CD4-positive, alpha-beta T cell treated with Interleukin-2 at 100 ng/mL for 4 hours (primary cell): ENCODE results near the gene SLC4A7.
"Not testable (repeated sequence)": the region's sequence is repeated elsewhere in the genome, so short reads cannot be mapped to it uniquely, and the experiment has no call there.

Experiments
- DNase-seq: peaks from one replicate; pipeline ENCODE4 v3.0.0-alpha.2; 2020; ENCODE audit warnings: low spot score

Gene SLC4A7

GRCh38 chr3:27484015-27484844, at the start of gene SLC4A7:
Gene SLC4A7, minus strand, starts transcription at chr3:27484384. Its CDS starts 258 bp downstream, at chr3:27484126.
- DNase-seq, result peak; percentile 98

GRCh38 chr3:27533261-27533607, 49.0 kb upstream of the SLC4A7 start:
- DNase-seq, result no peak

- DNase-seq, result no peak
Observed at GRCh38 chr3:27532426-27533260, 48.5 kb upstream of the SLC4A7 start.

- DNase-seq, result not testable (repeated sequence)
Observed at GRCh38 chr3:27531193-27531751, 47.1 kb upstream of the SLC4A7 start.

- DNase-seq, result no peak
Observed at GRCh38 chr3:27528791-27529190, 44.6 kb upstream of the SLC4A7 start.

GRCh38 chr3:27526614-27527315, 42.6 kb upstream of the SLC4A7 start:
- no peak for DNase-seq

- no peak for DNase-seq
Observed at GRCh38 chr3:27521872-27522265, 37.7 kb upstream of the SLC4A7 start.

GRCh38 chr3:27521179-27521871, 37.1 kb upstream of the SLC4A7 start:
- DNase-seq, result peak; percentile 12

- no peak for DNase-seq
Observed at GRCh38 chr3:27511724-27512422, 27.7 kb upstream of the SLC4A7 start.

- no peak for DNase-seq
Observed at GRCh38 chr3:27509376-27509775, 25.2 kb upstream of the SLC4A7 start.

GRCh38 chr3:27508424-27508823, 24.2 kb upstream of the SLC4A7 start:
- no peak for DNase-seq

- no peak for DNase-seq
Observed at GRCh38 chr3:27507515-27508266, 23.5 kb upstream of the SLC4A7 start.

GRCh38 chr3:27507111-27507510, 22.9 kb upstream of the SLC4A7 start:
- DNase-seq, result no peak

GRCh38 chr3:27504749-27505148, 20.6 kb upstream of the SLC4A7 start:
- DNase-seq, result no peak

GRCh38 chr3:27503526-27503925, 19.3 kb upstream of the SLC4A7 start:
- DNase-seq, result no peak

GRCh38 chr3:27501759-27502158, 17.6 kb upstream of the SLC4A7 start:
- no peak for DNase-seq

GRCh38 chr3:27500986-27501385, 16.8 kb upstream of the SLC4A7 start:
- DNase-seq, result no peak

GRCh38 chr3:27500035-27500434, 15.9 kb upstream of the SLC4A7 start:
- DNase-seq, result no peak

- no peak for DNase-seq
Observed at GRCh38 chr3:27494784-27495183, 10.6 kb upstream of the SLC4A7 start.

GRCh38 chr3:27488821-27489220, 4.6 kb upstream of the SLC4A7 start:
- no peak for DNase-seq
